ENCODE measurements around the gene PRM1.
A peak's percentile ranks its signal among the peaks of the same experiment; 100 is the strongest.

The PRM1 gene

GRCh38 chr16:11252482-11252931 lies 28.6 kb downstream of the PRM1 start:
- ATAC-seq, result no peak

- ATAC-seq, result peak; percentile 32 to 36
Observed at GRCh38 chr16:11251525-11252481, 29.3 kb downstream of the PRM1 start.

- ATAC-seq, result no peak
Observed at GRCh38 chr16:11250786-11251524, 30.2 kb downstream of the PRM1 start.

- no peak for ATAC-seq
Observed at GRCh38 chr16:11250091-11250785, 30.9 kb downstream of the PRM1 start.

- ATAC-seq, result no peak
Observed at GRCh38 chr16:11249233-11250061, 31.7 kb downstream of the PRM1 start.

- ATAC-seq, result peak; percentile 55
Observed at GRCh38 chr16:11248133-11248532, 33.0 kb downstream of the PRM1 start.

GRCh38 chr16:11245988-11246387 lies 35.1 kb downstream of the PRM1 start:
- no peak for ATAC-seq

- no peak for ATAC-seq
Observed at GRCh38 chr16:11245222-11245737, 35.9 kb downstream of the PRM1 start.

GRCh38 chr16:11242658-11243057 lies 38.5 kb downstream of the PRM1 start:
- no peak for ATAC-seq

- no peak for ATAC-seq
Observed at GRCh38 chr16:11241480-11242204, 39.5 kb downstream of the PRM1 start.

GRCh38 chr16:11240636-11241473 lies 40.3 kb downstream of the PRM1 start:
- peak in 1 of 2 donors; percentile 12 for ATAC-seq

- peak; percentile 23 to 56 for ATAC-seq
Observed at GRCh38 chr16:11239644-11240632, 41.2 kb downstream of the PRM1 start.

GRCh38 chr16:11238272-11239202 lies 42.6 kb downstream of the PRM1 start:
- no peak for ATAC-seq

- ATAC-seq, result no peak
Observed at GRCh38 chr16:11236461-11237254, 44.5 kb downstream of the PRM1 start.

GRCh38 chr16:11235703-11235991 lies 45.5 kb downstream of the PRM1 start:
- no peak for ATAC-seq

- no peak for ATAC-seq
Observed at GRCh38 chr16:11234884-11235702, 46.0 kb downstream of the PRM1 start.
